ENCODE measurements around the gene LBH. TPM values are rescaled to one million over a fixed set of nuclear protein-coding genes. Genes with fewer than 3 reads are reported as not detected.

LBH gene
- total and polyA plus RNA-seq, 2 of the 13 experiments (the other 11 are each of a cell fraction or from before 2014, with no cell fraction given): 0.09 to 0.25 TPM

DNA sequence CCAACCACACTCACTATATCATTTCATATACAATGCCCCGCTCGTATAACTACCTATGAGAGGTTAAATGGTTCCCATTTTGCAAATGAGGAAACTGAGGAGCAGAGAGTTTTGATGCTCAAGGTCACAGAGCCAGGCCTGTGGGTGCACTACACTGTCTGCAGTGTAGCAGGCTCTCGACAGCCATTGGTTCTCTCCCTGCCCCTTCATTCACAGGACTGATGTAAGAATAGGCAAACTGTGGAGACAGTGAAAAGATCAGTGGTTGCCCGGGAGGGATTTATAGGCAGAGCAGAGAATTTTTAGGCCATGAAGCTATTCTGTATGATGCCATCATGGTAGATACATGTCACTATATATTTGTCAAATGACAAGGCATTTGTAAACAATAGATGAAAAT is 39.0 kb upstream of the LBH start:
- Histone ChIP-seq H2AFZ (ENCODE audit: low read length) (no peak overlapping the region), H3K27me3 (ENCODE audit: control insufficient read depth in 1 of 2, insufficient read depth in 2 of 2, low read length in 2 of 2) (peaks cover 0 to 19% of the 10 kb centered on the region in 2 experiments; a peak in 1 of 5 replicates), H3K4me1 (ENCODE audit: insufficient read depth, low read length) (no peaks in the 10 kb centered on the region), H3K4me3 (replicated peaks in 1 of 3; ENCODE audit: insufficient read depth in 1 of 3, low read depth in 2 of 3, low read length in 3 of 3) (no peak overlapping the region), H3K9ac (ENCODE audit: insufficient read depth, low read depth, low read length) (no peak overlapping the region), H3K9me3 (ENCODE audit: low read length) (no peaks in the 10 kb centered on the region), H3K4me2 (ENCODE audit: low read depth, low read length) (no peak overlapping the region), H3K79me2 (ENCODE audit: insufficient read depth, low read length) (no peaks in the 10 kb centered on the region), H4K20me1 (ENCODE audit: insufficient read depth, low read length) (no peaks in the 10 kb centered on the region), H3K36me3 (replicated peaks in 1 of 2; ENCODE audit: control insufficient read depth in 1 of 2, insufficient read depth in 2 of 2, low read length in 2 of 2) (no peaks in the 10 kb centered on the region), H3K27ac (ENCODE audit: extremely low read length, insufficient read depth, low read length) (no peak overlapping the region)
- 17% methylated on average over 4 of the region's 4 CpGs for WGBS (ENCODE audit: low lambda C conversion rate)
- DNase-seq (ENCODE audit: low spot score): no peak
- in situ Hi-C loops (cut with HindIII; ENCODE audit: extremely low pct_ligation_motif_present, low pct_unique_long_range_greater_than_20kb) (no loop called here), intact Hi-C loops (cut with micrococcal nuclease; ENCODE audit: unreplicated experiment) (no loop called here)
- FAIRE-seq: no peak
- TF ChIP-seq MIER3 (CRISPR knock-in tag; IDR thresholded peaks at IDR 0.05; ENCODE audit: borderline replicate concordance): no peak
- TF ChIP-seq PRDM10 (CRISPR knock-in tag; IDR thresholded peaks at IDR 0.05; ENCODE audit: low read depth): no peak
- TF ChIP-seq CREB1 (IDR thresholded peaks at IDR 0.05): 0 out of 2 replicates have a peak, but pooled peaks have one; percentile 12
- no peak for TF ChIP-seq CREB1 (CRISPR knock-in tag; IDR thresholded peaks at IDR 0.05)
- no TSS peak for BruUV-seq (replicated peaks)
- CTCF ChIA-PET (ENCODE audit: low intra/inter-chr PET ratio, low total read pairs): no interaction called here
- POLR2A ChIA-PET: no interaction called here
- no peak for ATAC-seq

DNA sequence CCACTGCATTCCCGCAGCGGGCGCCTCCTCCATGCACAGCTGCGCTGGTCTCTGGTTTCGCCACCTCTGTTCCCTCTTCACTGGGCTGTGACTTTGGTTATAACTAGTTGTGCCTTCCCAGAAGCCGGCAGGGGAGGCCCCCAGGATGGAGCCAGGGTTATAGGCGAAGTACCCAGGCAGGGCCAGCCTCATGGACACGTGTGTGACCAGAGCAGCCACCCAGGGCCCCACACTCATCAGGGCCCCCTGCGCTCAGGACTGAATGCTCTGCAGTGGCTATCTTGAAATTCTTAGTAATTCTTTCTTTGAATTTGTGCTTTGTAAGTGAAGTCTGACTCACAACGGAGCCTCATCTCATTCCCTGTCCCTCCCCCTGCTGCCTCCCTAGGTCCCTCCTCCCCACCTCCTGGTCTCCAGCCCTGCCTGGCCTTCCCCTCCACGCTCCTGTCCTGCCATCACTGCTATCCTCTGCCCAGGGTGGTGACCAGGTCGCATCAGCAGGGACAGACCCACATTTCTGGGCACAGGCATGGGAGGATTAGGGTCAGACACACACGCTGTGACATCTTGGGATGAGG is 38.1 kb upstream of the LBH start:
- H3K4me3 ChIP-seq (replicated peaks in 1 of 3; ENCODE audit: insufficient read depth in 1 of 3, low read depth in 2 of 3, low read length in 3 of 3): no peak overlapping the region
- ATAC-seq: no peak
- TF ChIP-seq MED13 (CRISPR knock-in tag; IDR thresholded peaks at IDR 0.05): no peak
- TF ChIP-seq ZNF350 (CRISPR knock-in tag; IDR thresholded peaks at IDR 0.05; ENCODE audit: borderline replicate concordance, low read depth): no peak
- in situ Hi-C loops (cut with HindIII; ENCODE audit: extremely low pct_ligation_motif_present, low pct_unique_long_range_greater_than_20kb): no loop called here
- no peak overlapping the region for H3K27ac ChIP-seq (ENCODE audit: extremely low read length, insufficient read depth, low read length)
- no peaks in the 10 kb centered on the region for H3K4me1 ChIP-seq (ENCODE audit: insufficient read depth, low read length)
- H3K9me3 ChIP-seq (ENCODE audit: low read length): no peaks in the 10 kb centered on the region
- no peak for DNase-seq (ENCODE audit: low spot score)
- BruUV-seq (replicated peaks): no TSS peak
- ChIA-PET POLR2A (no interaction called here), CTCF (ENCODE audit: low intra/inter-chr PET ratio, low total read pairs) (no interaction called here)
- no peak overlapping the region for H2AFZ ChIP-seq (ENCODE audit: low read length)
- no peak overlapping the region for H3K4me2 ChIP-seq (ENCODE audit: low read depth, low read length)
- H4K20me1 ChIP-seq (ENCODE audit: insufficient read depth, low read length): no peaks in the 10 kb centered on the region
- H3K79me2 ChIP-seq (ENCODE audit: insufficient read depth, low read length): no peaks in the 10 kb centered on the region
- WGBS (ENCODE audit: low lambda C conversion rate): 38% methylated on average over 13 of the region's 13 CpGs
- FAIRE-seq: no peak
- no peak overlapping the region for H3K9ac ChIP-seq (ENCODE audit: insufficient read depth, low read depth, low read length)
- H3K36me3 ChIP-seq (replicated peaks in 1 of 2; ENCODE audit: control insufficient read depth in 1 of 2, insufficient read depth in 2 of 2, low read length in 2 of 2): no peaks in the 10 kb centered on the region
- intact Hi-C loops (cut with micrococcal nuclease; ENCODE audit: unreplicated experiment): no loop called here
- H3K27me3 ChIP-seq (ENCODE audit: control insufficient read depth in 1 of 2, insufficient read depth in 2 of 2, low read length in 2 of 2): peaks cover 0 to 19% of the 10 kb centered on the region in 2 experiments; a peak in 1 of 5 replicates
